SK-N-SH (cell line): ENCODE data around the gene IFNL3.

Experiments
- GABPA ChIP-seq: IDR thresholded peaks from 2 replicates; pipeline ENCODE4 v1.4.0; 2012; ENCODE audit warnings: low read depth, mild to moderate bottlenecking
- REST ChIP-seq: IDR thresholded peaks from 2 replicates; pipeline ENCODE4 v1.6.1; 2012; ENCODE audit warnings: mild to moderate bottlenecking, low read depth, low read length, moderate library complexity
- SIN3A ChIP-seq: IDR thresholded peaks from 2 replicates; pipeline ENCODE4 v1.6.1; 2012; ENCODE audit warnings: low read depth, mild to moderate bottlenecking, low read length, moderate library complexity, borderline replicate concordance
- SMC3 ChIP-seq: IDR thresholded peaks from 2 replicates; pipeline ENCODE4 v1.6.1; 2012; ENCODE audit warnings: low read depth, low read length, improper control_type of control experiment
- TF ChIP-seq, protein P1 (sequence below): fragments of 200-600 bp; sonication (generic); IDR thresholded peaks from 2 replicates; pipeline ENCODE4 v1.6.1; 2017; ENCODE audit warnings: antibody characterized with exemption, mild to moderate bottlenecking, moderate library complexity

GRCh38 chr19:39238209-39238608 is 6.6 kb downstream of the IFNL3 start:
- TF ChIP-seq GABPA (no peak), SIN3A (no peak), SMC3 (no peak), REST (no peak)
- TF ChIP-seq, protein P1, sequence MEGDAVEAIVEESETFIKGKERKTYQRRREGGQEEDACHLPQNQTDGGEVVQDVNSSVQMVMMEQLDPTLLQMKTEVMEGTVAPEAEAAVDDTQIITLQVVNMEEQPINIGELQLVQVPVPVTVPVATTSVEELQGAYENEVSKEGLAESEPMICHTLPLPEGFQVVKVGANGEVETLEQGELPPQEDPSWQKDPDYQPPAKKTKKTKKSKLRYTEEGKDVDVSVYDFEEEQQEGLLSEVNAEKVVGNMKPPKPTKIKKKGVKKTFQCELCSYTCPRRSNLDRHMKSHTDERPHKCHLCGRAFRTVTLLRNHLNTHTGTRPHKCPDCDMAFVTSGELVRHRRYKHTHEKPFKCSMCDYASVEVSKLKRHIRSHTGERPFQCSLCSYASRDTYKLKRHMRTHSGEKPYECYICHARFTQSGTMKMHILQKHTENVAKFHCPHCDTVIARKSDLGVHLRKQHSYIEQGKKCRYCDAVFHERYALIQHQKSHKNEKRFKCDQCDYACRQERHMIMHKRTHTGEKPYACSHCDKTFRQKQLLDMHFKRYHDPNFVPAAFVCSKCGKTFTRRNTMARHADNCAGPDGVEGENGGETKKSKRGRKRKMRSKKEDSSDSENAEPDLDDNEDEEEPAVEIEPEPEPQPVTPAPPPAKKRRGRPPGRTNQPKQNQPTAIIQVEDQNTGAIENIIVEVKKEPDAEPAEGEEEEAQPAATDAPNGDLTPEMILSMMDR, result no peak
